ENCODE results near the gene PCDHGB4. TPM values are rescaled to one million over a fixed set of nuclear protein-coding genes. Genes with fewer than 3 reads are reported as not detected.
"Not testable (repeated sequence)": the region's sequence is repeated elsewhere in the genome, so short reads cannot be mapped to it uniquely, and the experiment has no call there.

Gene PCDHGB4
- total RNA-seq, 2 experiments from 2014 or later: 0.07 TPM; not detected in 1

DNA sequence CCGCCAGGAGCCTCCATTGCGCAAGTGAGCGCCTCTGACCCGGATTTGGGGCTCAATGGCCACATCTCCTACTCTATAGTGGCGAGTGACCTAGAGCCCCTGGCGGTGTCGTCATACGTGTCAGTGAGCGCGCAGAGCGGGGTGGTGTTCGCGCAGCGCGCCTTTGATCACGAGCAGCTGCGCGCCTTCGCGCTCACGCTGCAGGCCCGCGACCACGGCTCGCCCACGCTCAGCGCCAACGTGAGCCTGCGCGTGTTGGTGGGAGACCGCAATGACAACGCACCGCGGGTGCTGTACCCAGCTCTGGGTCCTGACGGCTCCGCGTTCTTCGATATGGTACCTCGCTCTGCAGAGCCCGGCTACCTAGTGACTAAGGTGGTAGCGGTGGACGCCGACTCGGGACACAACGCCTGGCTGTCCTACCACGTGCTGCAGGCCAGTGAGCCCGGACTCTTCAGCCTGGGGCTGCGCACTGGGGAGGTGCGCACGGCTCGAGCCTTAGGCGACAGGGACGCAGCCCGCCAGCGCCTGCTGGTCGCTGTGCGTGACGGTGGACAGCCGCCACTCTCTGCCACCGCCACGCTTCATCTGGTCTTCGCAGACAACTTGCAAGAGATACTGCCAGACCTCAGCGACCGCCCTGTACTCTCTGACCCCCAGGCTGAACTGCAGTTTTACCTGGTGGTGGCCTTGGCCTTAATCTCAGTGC is 22.3 kb downstream of the PCDHGB4 start:
- CTCF ChIA-PET: no interaction called here
- no peak overlapping the region for H3K27ac Mint-ChIP-seq

DNA sequence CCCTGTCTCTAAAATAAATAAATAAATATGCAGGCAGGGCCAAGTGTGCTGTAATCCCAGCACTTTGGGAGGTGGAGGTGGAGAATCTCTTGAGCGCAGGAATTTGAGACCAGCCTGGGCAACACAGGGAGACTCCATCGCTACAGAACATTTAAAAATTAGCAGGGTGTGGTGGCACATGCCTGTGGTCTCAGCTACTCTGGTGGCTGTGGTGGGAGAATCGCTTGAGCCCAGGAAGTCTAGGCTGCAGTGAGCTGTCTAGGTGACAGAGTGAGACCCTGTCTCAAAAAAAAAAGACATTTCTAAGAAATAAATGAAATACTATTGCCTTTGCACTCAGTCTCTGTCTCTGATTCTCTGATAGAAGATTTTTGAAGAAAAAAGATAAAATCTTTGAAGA is 24.1 kb downstream of the PCDHGB4 start:
- H3K4me3 Mint-ChIP-seq: no peak overlapping the region
- POLR2A ChIA-PET: no interaction called here
- H3K27ac Mint-ChIP-seq: no peak overlapping the region
- H3K36me3 Mint-ChIP-seq: peaks cover 19% of the 10 kb centered on the region
- peaks cover 18% of the 10 kb centered on the region for H3K4me1 Mint-ChIP-seq (ENCODE audit: low read depth)
- H3K9me3 Mint-ChIP-seq: peaks cover 25% of the 10 kb centered on the region
- intact Hi-C loops (cut with micrococcal nuclease): loop anchor here (5.0 to 10.0 kb wide), 2 partner anchors 47 to 101 kb away; partner anchors contain the start of gene PCDHGA5
- CTCF ChIA-PET: interaction anchor here (2.4 to 3.2 kb wide), 3 partner anchors 91 to 152 kb away, joined by 10 to 29 read pairs (median 23); partner anchors contain the start of gene TAF7
- no peak for DNase-seq
- peaks cover 61% of the 10 kb centered on the region for H3K27me3 Mint-ChIP-seq

More for the DNA sequence above, 22.3 kb downstream of the PCDHGB4 start:
- POLR2A ChIA-PET: no interaction called here
- H3K36me3 Mint-ChIP-seq: peaks cover 18% of the 10 kb centered on the region
- no peak for DNase-seq
- H3K4me1 Mint-ChIP-seq (ENCODE audit: low read depth): peaks cover 15% of the 10 kb centered on the region
- peaks cover 59% of the 10 kb centered on the region for H3K27me3 Mint-ChIP-seq
- peaks cover 27% of the 10 kb centered on the region for H3K9me3 Mint-ChIP-seq
- H3K4me3 Mint-ChIP-seq: no peak overlapping the region
- intact Hi-C loops (cut with micrococcal nuclease): loop anchor here (5.0 to 10.0 kb wide), 2 partner anchors 45 to 103 kb away; partner anchors contain the start of gene PCDHGA5

DNA sequence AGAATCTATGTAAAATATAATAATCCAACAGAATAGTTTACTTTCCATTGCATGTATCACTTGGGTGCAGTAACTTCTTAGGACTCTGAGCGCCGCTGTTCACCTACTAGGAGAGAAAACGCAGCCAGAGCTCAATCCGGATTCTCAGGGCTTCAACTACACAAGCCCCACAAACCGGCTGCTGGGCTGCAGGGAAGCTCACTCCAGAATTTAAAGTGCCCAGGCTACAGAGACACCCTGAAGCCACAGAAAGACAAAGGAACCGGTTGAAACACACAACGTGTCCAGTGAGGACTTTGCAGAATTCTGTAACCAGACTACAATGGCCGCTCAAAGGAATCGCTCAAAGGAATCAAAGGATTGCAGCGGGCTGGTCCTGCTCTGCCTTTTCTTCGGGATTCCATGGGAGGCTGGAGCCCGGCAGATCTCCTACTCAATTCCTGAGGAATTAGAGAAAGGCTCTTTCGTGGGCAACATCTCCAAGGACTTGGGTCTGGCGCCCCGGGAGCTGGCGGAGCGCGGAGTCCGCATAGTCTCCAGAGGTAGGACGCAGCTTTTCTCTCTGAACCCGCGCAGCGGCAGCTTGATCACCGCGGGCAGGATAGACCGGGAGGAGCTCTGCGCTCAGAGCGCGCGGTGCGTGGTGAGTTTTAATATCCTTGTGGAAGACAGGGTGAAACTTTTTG is 25.5 kb downstream of the PCDHGB4 start, which contains the start of gene PCDHGA10:
PCDHGA10 (plus strand) TSS at position 134 of the 686 bp plus-strand sequence; CDS start at position 323, 189 bp downstream.
- intact Hi-C loops (cut with micrococcal nuclease): loop anchor here (2.0 to 10.0 kb wide), 4 partner anchors 48 to 146 kb away; partner anchors contain the start of gene PCDHGA5
- Mint-ChIP-seq H3K27me3 (peaks cover 61% of the 10 kb centered on the region), H3K4me3 (peak within 1 kb of the TSS; percentile 66), H3K27ac (no peak within 1 kb of the TSS), H3K4me1 (ENCODE audit: low read depth) (peaks cover 18% of the 10 kb centered on the region), H3K9me3 (peaks cover 23% of the 10 kb centered on the region), H3K36me3 (peaks cover 25% of the 10 kb centered on the region)
- peak; percentile 69 for DNase-seq
- ChIA-PET POLR2A (no interaction called here), CTCF (interaction anchor here (0.6 to 3.3 kb wide), 32 partner anchors 8 to 236 kb away, joined by 3 to 59 read pairs (median 4); partner anchors contain the start of genes PCDHB10, PCDHB8, PCDHGA11 and PCDHGA12)

DNA sequence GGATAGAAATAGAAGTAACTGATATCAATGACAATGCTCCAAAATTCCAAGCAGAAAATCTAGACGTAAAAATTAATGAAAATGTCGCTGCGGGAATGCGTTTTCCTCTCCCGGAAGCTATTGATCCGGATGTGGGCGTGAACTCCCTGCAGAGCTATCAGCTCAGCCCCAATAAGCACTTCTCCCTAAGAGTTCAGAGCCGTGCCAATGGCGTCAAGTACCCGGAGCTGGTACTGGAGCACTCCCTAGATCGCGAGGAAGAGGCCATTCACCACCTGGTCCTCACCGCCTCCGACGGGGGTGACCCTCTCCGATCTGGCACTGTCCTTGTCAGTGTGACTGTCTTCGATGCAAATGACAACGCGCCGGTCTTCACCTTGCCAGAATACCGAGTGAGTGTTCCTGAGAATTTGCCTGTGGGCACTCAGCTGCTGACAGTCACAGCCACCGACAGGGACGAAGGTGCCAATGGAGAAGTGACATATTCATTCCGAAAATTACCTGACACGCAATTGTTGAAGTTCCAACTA is 26.1 kb downstream of the PCDHGB4 start:
- H3K4me3 Mint-ChIP-seq: peak overlapping the region; percentile 66
- peaks cover 15% of the 10 kb centered on the region for H3K4me1 Mint-ChIP-seq (ENCODE audit: low read depth)
- peaks cover 28% of the 10 kb centered on the region for H3K36me3 Mint-ChIP-seq
- POLR2A ChIA-PET: no interaction called here
- no peak overlapping the region for H3K27ac Mint-ChIP-seq
- intact Hi-C loops (cut with micrococcal nuclease): loop anchor here (2.0 to 10.0 kb wide), 4 partner anchors 49 to 145 kb away; partner anchors contain the start of gene PCDHGA5
- DNase-seq: no peak
- peaks cover 62% of the 10 kb centered on the region for H3K27me3 Mint-ChIP-seq
- peaks cover 27% of the 10 kb centered on the region for H3K9me3 Mint-ChIP-seq
- CTCF ChIA-PET: interaction anchor here (0.6 to 3.3 kb wide), 28 partner anchors 8 to 221 kb away, joined by 3 to 59 read pairs (median 5); partner anchors contain the start of genes PCDHB10, PCDHGA11, PCDHGA12 and PCDHGA6

DNA sequence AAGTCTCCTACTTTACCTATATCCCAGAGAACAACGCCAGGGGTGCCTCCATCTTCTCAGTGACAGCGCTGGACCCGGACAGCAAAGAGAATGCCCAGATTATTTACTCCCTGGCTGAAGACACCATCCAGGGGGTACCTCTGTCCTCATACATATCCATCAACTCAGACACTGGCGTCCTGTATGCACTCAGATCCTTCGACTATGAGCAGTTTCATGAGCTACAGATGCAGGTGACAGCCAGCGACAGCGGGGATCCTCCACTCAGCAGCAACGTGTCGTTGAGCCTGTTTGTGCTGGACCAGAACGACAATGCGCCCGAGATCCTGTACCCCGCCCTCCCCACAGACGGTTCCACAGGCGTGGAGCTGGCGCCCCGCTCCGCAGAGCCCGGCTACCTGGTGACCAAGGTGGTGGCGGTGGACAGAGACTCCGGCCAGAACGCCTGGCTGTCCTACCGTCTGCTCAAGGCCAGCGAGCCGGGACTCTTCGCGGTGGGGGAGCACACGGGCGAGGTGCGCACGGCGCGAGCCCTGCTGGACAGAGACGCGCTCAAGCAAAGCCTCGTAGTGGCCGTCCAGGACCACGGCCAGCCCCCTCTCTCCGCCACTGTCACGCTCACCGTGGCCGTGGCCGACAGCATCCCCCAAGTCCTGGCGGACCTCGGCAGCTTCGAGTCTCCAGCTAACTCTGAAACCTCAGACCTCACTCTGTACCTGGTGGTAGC is 27.2 kb downstream of the PCDHGB4 start:
- Mint-ChIP-seq H3K27me3 (peaks cover 62% of the 10 kb centered on the region), H3K4me1 (ENCODE audit: low read depth) (peaks cover 15% of the 10 kb centered on the region), H3K9me3 (peaks cover 25% of the 10 kb centered on the region), H3K36me3 (peaks cover 26% of the 10 kb centered on the region)
- H3K4me3 Mint-ChIP-seq, POLR2A ChIA-PET, H3K27ac Mint-ChIP-seq, DNase-seq: not testable (repeated sequence)
- intact Hi-C loops (cut with micrococcal nuclease): loop anchor here (5.0 to 10.0 kb wide), 2 partner anchors 50 to 98 kb away; partner anchors contain the start of gene PCDHGA5
- CTCF ChIA-PET: interaction anchor here (0.6 to 3.3 kb wide), 9 partner anchors 15 to 149 kb away, joined by 3 to 59 read pairs (median 13); partner anchors contain the start of genes PCDHGA12, PCDHGB3 and PCDHGB5

DNA sequence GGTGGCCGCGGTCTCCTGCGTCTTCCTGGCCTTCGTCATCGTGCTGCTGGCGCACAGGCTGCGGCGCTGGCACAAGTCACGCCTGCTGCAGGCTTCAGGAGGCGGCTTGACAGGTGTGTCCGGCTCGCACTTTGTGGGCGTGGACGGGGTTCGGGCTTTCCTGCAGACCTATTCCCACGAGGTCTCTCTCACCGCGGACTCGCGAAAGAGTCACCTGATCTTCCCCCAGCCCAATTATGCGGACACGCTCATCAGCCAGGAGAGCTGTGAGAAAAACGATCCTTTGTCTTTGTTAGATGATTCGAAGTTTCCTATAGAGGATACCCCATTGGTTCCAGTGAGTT is 27.7 kb downstream of the PCDHGB4 start:
- POLR2A ChIA-PET, H3K27ac Mint-ChIP-seq, H3K4me3 Mint-ChIP-seq, DNase-seq: not testable (repeated sequence)
- Mint-ChIP-seq H3K4me1 (ENCODE audit: low read depth) (peaks cover 15% of the 10 kb centered on the region), H3K9me3 (peaks cover 27% of the 10 kb centered on the region), H3K36me3 (peaks cover 28% of the 10 kb centered on the region), H3K27me3 (peaks cover 64% of the 10 kb centered on the region)
- intact Hi-C loops (cut with micrococcal nuclease): loop anchor here (10.0 kb wide), 1 partner anchor 50 kb away; the partner anchor contains the start of gene PCDHGA5
- CTCF ChIA-PET: interaction anchor here (1.3 to 3.1 kb wide), 2 partner anchors 15 to 97 kb away, joined by 4 to 32 read pairs; partner anchors contain the start of gene PCDHGA12

DNA sequence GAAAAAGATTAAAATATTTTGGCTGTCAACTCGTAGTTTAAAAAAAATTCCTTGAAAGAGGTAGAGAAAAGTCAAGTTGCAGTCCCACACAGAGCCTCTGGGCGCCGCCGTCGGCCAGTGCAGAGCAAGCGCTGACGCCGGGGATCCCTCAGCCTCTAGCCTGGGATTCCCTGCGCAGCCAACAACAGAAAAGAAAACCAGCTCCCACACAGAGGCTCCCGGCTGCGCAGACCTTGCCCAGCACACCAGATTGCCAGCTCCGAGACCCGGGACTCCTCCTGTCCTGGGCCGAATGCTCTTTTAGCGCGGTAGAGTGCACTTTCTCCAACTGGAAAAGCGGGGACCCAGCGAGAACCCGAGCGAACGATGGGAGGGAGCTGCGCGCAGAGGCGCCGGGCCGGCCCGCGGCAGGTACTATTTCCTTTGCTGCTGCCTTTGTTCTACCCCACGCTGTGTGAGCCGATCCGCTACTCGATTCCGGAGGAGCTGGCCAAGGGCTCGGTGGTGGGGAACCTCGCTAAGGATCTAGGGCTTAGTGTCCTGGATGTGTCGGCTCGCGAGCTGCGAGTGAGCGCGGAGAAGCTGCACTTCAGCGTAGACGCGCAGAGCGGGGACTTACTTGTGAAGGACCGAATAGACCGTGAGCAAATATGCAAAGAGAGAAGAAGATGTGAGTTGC is 30.1 kb downstream of the PCDHGB4 start, which contains the start of gene PCDHGB7:
PCDHGB7 (plus strand) TSS at position 184 of the 679 bp plus-strand sequence; CDS start at position 367, 183 bp downstream.
- DNase-seq: peak; percentile 71
- peaks cover 76% of the 10 kb centered on the region for H3K27me3 Mint-ChIP-seq
- peaks cover 37% of the 10 kb centered on the region for H3K36me3 Mint-ChIP-seq
- peak within 1 kb of the TSS; percentile 54 for H3K4me3 Mint-ChIP-seq
- POLR2A ChIA-PET, H3K27ac Mint-ChIP-seq: not testable (repeated sequence)
- H3K9me3 Mint-ChIP-seq: peaks cover 37% of the 10 kb centered on the region
- peaks cover 19% of the 10 kb centered on the region for H3K4me1 Mint-ChIP-seq (ENCODE audit: low read depth)
- CTCF ChIA-PET: interaction anchor here (1.0 to 2.5 kb wide), 7 partner anchors 11 to 150 kb away, joined by 3 to 15 read pairs (median 6); partner anchors contain the start of gene PCDHGB3
- intact Hi-C loops (cut with micrococcal nuclease): loop anchor here (1.0 to 10.0 kb wide), 2 partner anchors 53 to 147 kb away; partner anchors contain the start of gene PCDHGA5

DNA sequence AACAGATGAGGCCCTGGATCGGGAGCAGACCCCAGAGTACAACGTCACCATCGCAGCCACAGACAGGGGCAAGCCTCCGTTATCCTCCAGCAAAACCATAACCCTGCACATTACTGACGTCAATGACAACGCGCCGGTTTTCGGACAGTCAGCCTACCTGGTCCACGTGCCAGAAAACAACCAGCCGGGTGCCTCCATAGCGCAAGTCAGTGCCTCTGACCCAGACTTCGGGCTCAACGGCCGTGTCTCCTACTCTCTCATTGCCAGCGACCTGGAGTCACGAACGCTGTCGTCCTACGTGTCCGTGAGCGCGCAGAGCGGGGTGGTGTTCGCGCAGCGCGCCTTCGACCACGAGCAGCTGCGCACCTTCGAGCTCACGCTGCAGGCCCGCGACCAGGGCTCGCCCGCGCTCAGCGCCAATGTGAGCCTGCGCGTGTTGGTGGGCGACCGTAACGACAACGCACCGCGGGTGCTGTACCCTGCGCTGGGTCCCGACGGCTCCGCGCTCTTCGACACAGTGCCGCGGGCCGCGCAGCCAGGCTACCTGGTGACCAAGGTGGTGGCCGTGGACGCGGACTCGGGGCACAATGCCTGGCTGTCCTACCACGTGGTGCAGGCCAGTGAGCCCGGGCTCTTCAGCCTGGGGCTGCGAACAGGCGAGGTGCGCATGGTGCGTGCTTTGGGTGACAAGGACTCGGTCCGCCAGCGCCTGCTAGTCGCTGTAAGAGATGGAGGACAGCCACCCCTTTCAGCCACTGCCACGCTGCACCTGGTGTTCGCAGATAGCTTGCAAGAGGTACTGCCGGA is 31.8 kb downstream of the PCDHGB4 start:
- CTCF ChIA-PET: interaction anchor here (0.7 to 2.5 kb wide), 7 partner anchors 11 to 232 kb away, joined by 3 to 15 read pairs (median 6); partner anchors contain the start of genes PCDHB9 and PCDHGA12
- Mint-ChIP-seq H3K27ac (no peak overlapping the region), H3K9me3 (peaks cover 40% of the 10 kb centered on the region), H3K27me3 (peaks cover 72% of the 10 kb centered on the region), H3K4me1 (ENCODE audit: low read depth) (peaks cover 10% of the 10 kb centered on the region), H3K36me3 (peaks cover 42% of the 10 kb centered on the region), H3K4me3 (no peak overlapping the region)
- DNase-seq: no peak
- intact Hi-C loops (cut with micrococcal nuclease): loop anchor here (10.0 kb wide), 1 partner anchor 54 kb away; the partner anchor contains the start of gene PCDHGA5
- POLR2A ChIA-PET: no interaction called here

DNA sequence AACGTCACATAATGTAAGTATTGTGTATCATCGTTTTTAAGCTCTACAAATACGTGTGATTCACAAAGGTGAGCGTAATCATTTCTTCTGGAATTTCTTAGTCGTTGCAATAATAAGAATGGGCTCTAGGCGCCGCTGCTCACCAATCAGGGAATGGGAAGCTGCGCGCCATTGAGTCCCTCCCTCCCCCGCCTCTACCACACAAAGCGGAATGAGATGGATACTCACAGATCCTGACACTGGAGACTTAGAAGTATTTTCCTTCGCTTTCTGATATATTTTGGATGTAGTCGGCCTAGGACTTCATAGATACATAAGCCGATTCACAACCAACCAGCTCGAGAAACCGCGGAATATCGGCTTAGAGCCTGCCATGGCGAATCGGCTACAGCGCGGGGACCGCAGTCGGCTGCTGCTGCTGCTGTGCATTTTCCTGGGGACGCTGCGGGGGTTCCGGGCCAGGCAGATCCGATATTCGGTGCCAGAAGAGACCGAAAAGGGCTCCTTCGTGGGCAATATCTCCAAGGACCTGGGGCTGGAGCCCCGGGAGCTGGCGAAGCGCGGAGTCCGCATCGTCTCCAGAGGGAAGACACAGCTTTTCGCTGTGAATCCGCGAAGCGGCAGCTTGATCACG is 33.5 kb downstream of the PCDHGB4 start, which contains the start of gene PCDHGA11:
PCDHGA11 (plus strand) TSS at position 197 of the 634 bp plus-strand sequence; CDS start at position 374, 177 bp downstream.
- peaks cover 35% of the 10 kb centered on the region for H3K36me3 Mint-ChIP-seq
- H3K27me3 Mint-ChIP-seq: peaks cover 68% of the 10 kb centered on the region
- intact Hi-C loops (cut with micrococcal nuclease): loop anchor here (5.0 kb wide), 1 partner anchor 56 kb away; the partner anchor contains the start of gene PCDHGC3
- peaks cover 36% of the 10 kb centered on the region for H3K9me3 Mint-ChIP-seq
- CTCF ChIA-PET: interaction anchor here (0.6 to 2.6 kb wide), 20 partner anchors 8 to 225 kb away, joined by 3 to 27 read pairs (median 5); partner anchors contain the start of genes PCDHGA10, PCDHGA12, PCDHGB2 and PCDHGB3
- no peak within 1 kb of the TSS for H3K27ac Mint-ChIP-seq
- POLR2A ChIA-PET: interaction anchor here (0.6 to 1.4 kb wide), 2 partner anchors 101 to 262 kb away, joined by 3 to 4 read pairs; partner anchors contain the start of gene TAF7
- H3K4me3 Mint-ChIP-seq: peak within 1 kb of the TSS; percentile 72
- H3K4me1 Mint-ChIP-seq (ENCODE audit: low read depth): peaks cover 4% of the 10 kb centered on the region
- DNase-seq: peak; percentile 66

Measured in activated CD4-positive, alpha-beta memory T cell treated with anti-CD3 and anti-CD28 coated beads for 36 hours (primary cell).